Testis (tissue), 3 donors: Measurements from ENCODE around the gene NKX6-2. TPM values are rescaled to one million over a fixed set of nuclear protein-coding genes. Genes with fewer than 3 reads are reported as not detected.

Experiments used
- DNase-seq: peaks from one replicate; pipeline ENCODE4 v3.0.0-alpha.2; 2019
- H3K27ac ChIP-seq, 2 donors: fragments of 200-600 bp; sonication (generic); one replicate each; pipeline ENCODE4 v1.5.1; 2019
- H3K27me3 ChIP-seq: fragments of 200-600 bp; sonication (generic); one replicate; pipeline ENCODE4 v1.5.1; 2019
- H3K36me3 ChIP-seq: fragments of 200-600 bp; sonication (generic); one replicate; pipeline ENCODE4 v1.5.1; 2017; ENCODE audit warnings: low read depth; ENCODE audit errors: missing control alignments
- H3K4me1 ChIP-seq: fragments of 200-600 bp; sonication (generic); one replicate; pipeline ENCODE4 v1.5.1; 2019
- H3K4me3 ChIP-seq, 2 donors: fragments of 200-600 bp; sonication (generic); one replicate each; pipeline ENCODE4 v1.5.1; 2017 to 2019
- H3K9me3 ChIP-seq: fragments of 200-600 bp; sonication (generic); one replicate; pipeline ENCODE4 v1.5.1; 2017
- CTCF ChIP-seq, 3 experiments: fragments of 450-650 bp in 2 of 3; fragments of 200-600 bp in 1 of 3; sonication (generic) in 1 of 3; IDR thresholded peaks; one replicate each; pipeline ENCODE4 v1.5.1; 2016 to 2019; ENCODE audit warnings: antibody characterized with exemption in 3 of 3, mild to moderate bottlenecking in 2 of 3, moderate library complexity in 1 of 3
- POLR2A ChIP-seq: fragments of 450-650 bp; IDR thresholded peaks from one replicate; pipeline ENCODE4 v1.6.1; 2017; ENCODE audit warnings: antibody characterized with exemption, mild to moderate bottlenecking, moderate library complexity
- WGBS, 2 donors: methylation state at CpG; one replicate each; pipeline ENCODE4 v1.1.5; 2018; 5-methylcytosine and 5-hydroxymethylcytosine counted together
- intact Hi-C: fragments of 100-400 bp; cut with DNase I; formaldehyde crosslinking; loops from one replicate; pipeline ENCODE4 v1.15.1; 2023; ENCODE audit warnings: low total_unique reads
- polyA plus RNA-seq: library from polyadenylated mRNA; stranded (reverse); fragments of 350-450 nt; fragmentation: Illumina TruSeq; extraction: RNeasy Lipid Tissue Mini Kit (QIAGEN cat#74804); gene quantifications from one replicate; pipeline ENCODE4 v1.2.3, GENCODE V29; 2014; ENCODE audit warnings: low read depth, low replicate concordance; ENCODE audit not compliant: insufficient read depth
- total RNA-seq, 2 donors: library from RNA; depleted of rRNA; stranded (reverse); fragments of >200 nt; gene quantifications; one replicate each; pipeline ENCODE4 v1.2.3, GENCODE V29; 2016

Gene NKX6-2
- total and polyA plus RNA-seq, 3 donors from 2014 or later = 2.0 to 20.1 (median 8.9) TPM

GRCh38 chr10:132766291-132766690 lies 19.7 kb downstream of the NKX6-2 start:
- DNase-seq = no peak
- H3K9me3 ChIP-seq = no peaks in the 10 kb centered on the region
- H3K27ac ChIP-seq = no peak overlapping the region
- H3K4me1 ChIP-seq = no peaks in the 10 kb centered on the region
- H3K36me3 ChIP-seq = no peaks in the 10 kb centered on the region
- WGBS, 2 donors = 87 to 90% methylated on average over 13 of the region's 13 CpGs
- intact Hi-C loops = no loop called here
- H3K27me3 ChIP-seq = no peaks in the 10 kb centered on the region
- TF ChIP-seq POLR2A (no peak), CTCF (IDR thresholded peaks at IDR 0.05) (no peak)
- no peak overlapping the region for H3K4me3 ChIP-seq

GRCh38 chr10:132765435-132765834 lies 20.5 kb downstream of the NKX6-2 start:
- no peak overlapping the region for H3K4me3 ChIP-seq
- H3K27ac ChIP-seq = no peak overlapping the region
- no peaks in the 10 kb centered on the region for H3K36me3 ChIP-seq
- TF ChIP-seq CTCF (IDR thresholded peaks at IDR 0.05) (no peak), POLR2A (no peak)
- 86 to 91% methylated on average over 4 to 11 of the region's 11 CpGs for WGBS, 2 donors
- intact Hi-C loops = no loop called here
- H3K27me3 ChIP-seq = no peaks in the 10 kb centered on the region
- no peak for DNase-seq
- H3K9me3 ChIP-seq = no peaks in the 10 kb centered on the region
- H3K4me1 ChIP-seq = no peaks in the 10 kb centered on the region

DNA sequence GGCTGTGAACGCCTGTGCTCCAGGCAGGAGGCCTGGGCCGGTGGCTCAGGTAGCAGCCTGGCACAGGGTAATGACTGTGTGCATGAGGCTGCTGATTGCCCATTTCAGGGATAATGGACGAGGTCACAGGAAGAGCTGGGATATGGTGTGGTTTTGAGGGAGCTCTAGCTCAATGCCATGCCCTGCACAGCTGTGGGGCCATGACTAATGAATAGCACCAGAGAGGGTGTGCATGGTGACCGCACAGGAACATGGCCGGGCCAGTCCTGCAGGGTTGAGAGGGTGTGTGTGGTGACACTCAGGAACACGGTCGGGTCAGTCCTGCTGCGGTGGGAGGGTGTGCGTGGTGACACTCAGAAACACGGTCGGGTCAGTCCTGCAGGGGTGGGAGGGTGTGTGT lies 21.8 kb downstream of the NKX6-2 start:
- Histone ChIP-seq H3K27ac (no peak overlapping the region), H3K9me3 (no peaks in the 10 kb centered on the region), H3K4me1 (no peaks in the 10 kb centered on the region), H3K27me3 (no peaks in the 10 kb centered on the region), H3K36me3 (no peaks in the 10 kb centered on the region), H3K4me3 (no peak overlapping the region)
- WGBS, 2 donors = 91 to 92% methylated on average over 11 of the region's 11 CpGs
- TF ChIP-seq POLR2A = no peak
- TF ChIP-seq CTCF (IDR thresholded peaks at IDR 0.05) = no peak
- intact Hi-C loops = no loop called here
- no peak for DNase-seq

GRCh38 chr10:132763545-132763944 lies 22.4 kb downstream of the NKX6-2 start:
- TF ChIP-seq POLR2A (no peak), CTCF (IDR thresholded peaks at IDR 0.05) (no peak)
- 88 to 92% methylated on average over 5 of the region's 5 CpGs for WGBS, 2 donors
- Histone ChIP-seq H3K36me3 (no peaks in the 10 kb centered on the region), H3K9me3 (no peaks in the 10 kb centered on the region), H3K27ac (no peak overlapping the region), H3K4me1 (no peaks in the 10 kb centered on the region), H3K4me3 (no peak overlapping the region), H3K27me3 (no peaks in the 10 kb centered on the region)
- no peak for DNase-seq
- intact Hi-C loops = no loop called here

DNA sequence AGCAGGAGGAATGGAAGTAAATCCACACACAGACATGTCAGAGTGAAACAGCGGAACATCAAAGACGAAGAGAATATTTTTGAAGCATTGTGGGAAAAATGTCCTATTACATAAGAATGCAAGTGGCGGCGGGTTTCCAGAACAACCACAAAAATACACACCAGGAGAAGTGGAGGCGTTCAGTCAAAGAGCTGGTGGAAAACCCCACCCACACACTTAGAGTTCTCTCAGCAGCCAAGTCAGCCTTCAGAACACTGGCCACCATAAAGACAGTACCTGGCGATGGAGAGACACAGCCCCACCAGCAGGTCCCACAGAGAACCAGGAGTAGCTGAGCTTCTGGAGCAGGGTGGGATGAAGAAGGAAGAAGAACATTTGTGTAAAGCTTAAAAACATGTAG lies 23.7 kb downstream of the NKX6-2 start:
- Histone ChIP-seq H3K27me3 (no peaks in the 10 kb centered on the region), H3K4me3 (no peak overlapping the region), H3K9me3 (no peaks in the 10 kb centered on the region), H3K36me3 (no peaks in the 10 kb centered on the region), H3K27ac (no peak overlapping the region), H3K4me1 (no peaks in the 10 kb centered on the region)
- DNase-seq = no peak
- TF ChIP-seq CTCF (IDR thresholded peaks at IDR 0.05) = no peak
- TF ChIP-seq POLR2A = no peak
- 89% methylated on average over 6 of the region's 6 CpGs for WGBS, 2 donors
- intact Hi-C loops = no loop called here
